Endothelial cell of umbilical vein (primary cell): ENCODE data around the gene HAP1. TPM values are rescaled to one million over a fixed set of nuclear protein-coding genes. Genes with fewer than 3 reads are reported as not detected.
"Not testable (repeated sequence)": the region's sequence is repeated elsewhere in the genome, so short reads cannot be mapped to it uniquely, and the experiment has no call there.

Experiments used
- BruUV-seq: library from RNA; stranded (reverse); fragments of 400-500 nt; replicated peaks from 2 replicates; lab custom pipeline; 2021; lab: Mats Ljungman, UMichigan
- CTCF ChIA-PET: fragments of 300-600, 350-600 bp; sonication (Branson Sonifier 250); formaldehyde crosslinking; loops from one replicate; lab custom pipeline; 2021; ENCODE audit warnings: antibody characterized with exemption, inconsistent platforms; lab: Charles Lee
- POLR2A ChIA-PET: fragments of 300-600, 350-600 bp; sonication (Branson Sonifier 250); formaldehyde crosslinking; loops from one replicate; lab custom pipeline; 2021; ENCODE audit warnings: antibody characterized with exemption, inconsistent platforms; lab: Charles Lee
- DNase-seq: peaks from one replicate; pipeline ENCODE4 v3.0.0-alpha.2; 2011; ENCODE audit warnings: low read depth, low spot score
- FAIRE-seq: peaks from 2 replicates; lab custom pipeline; 2011; peaks lifted over from hg19 to GRCh38; lab: Jason Lieb, UNC
- H2AFZ ChIP-seq: 2 replicates; pipeline ENCODE4 v1.6.0; 2012; ENCODE audit warnings: low read depth, low read length, control low read depth, inconsistent platforms
- H3K27ac ChIP-seq: 2 replicates; pipeline ENCODE4 v1.5.1; 2011; ENCODE audit warnings: low read depth, mild to moderate bottlenecking, control low read depth, low read length, moderate library complexity; ENCODE audit not compliant: insufficient read depth
- H3K27me3 ChIP-seq, 2 experiments: 2 replicates each; pipeline versions ENCODE4 v1.6.0 to v1.6.1; 2011; ENCODE audit warnings: low read length in 2 of 2, mixed read lengths in 1 of 2; ENCODE audit not compliant: control insufficient read depth in 2 of 2, insufficient read depth in 2 of 2
- H3K36me3 ChIP-seq, 2 experiments: 2 replicates in 1 of 2; 3 replicates in 1 of 2; pipeline ENCODE4 v1.5.1; 2011; ENCODE audit warnings: low read length in 2 of 2, mild to moderate bottlenecking in 1 of 2, moderate library complexity in 1 of 2; ENCODE audit not compliant: control insufficient read depth in 2 of 2, insufficient read depth in 2 of 2; ENCODE audit errors: extremely low read depth in 1 of 2
- H3K4me1 ChIP-seq: 3 replicates; pipeline ENCODE4 v1.5.1; 2011; ENCODE audit warnings: mild to moderate bottlenecking, low read length; ENCODE audit not compliant: control insufficient read depth, insufficient read depth; ENCODE audit errors: extremely low read depth
- H3K4me2 ChIP-seq: 2 replicates; pipeline ENCODE4 v1.6.1; 2011; ENCODE audit warnings: low read length, control low read depth, mixed read lengths; ENCODE audit not compliant: insufficient read depth
- H3K4me3 ChIP-seq, 3 experiments: fragments of 200-600 bp in 1 of 3; sonication (generic), shearing (Covaris generic) in 1 of 3; replicated peaks in 1 of 3; 2 replicates each; pipeline ENCODE4 v1.5.1; 2011 to 2016; ENCODE audit warnings: control low read depth in 3 of 3, low read length in 3 of 3, mild to moderate bottlenecking in 2 of 3, inconsistent platforms in 1 of 3, low read depth in 1 of 3, moderate library complexity in 1 of 3; ENCODE audit not compliant: insufficient read depth in 1 of 3
- H3K79me2 ChIP-seq: 2 replicates; pipeline ENCODE4 v1.6.0; 2012; ENCODE audit warnings: low read length, inconsistent platforms; ENCODE audit not compliant: control insufficient read depth, insufficient read depth
- H3K9ac ChIP-seq: replicated peaks from 2 replicates; pipeline ENCODE3; 2011; ENCODE audit warnings: low read length, control low read depth; ENCODE audit not compliant: insufficient read depth; ENCODE audit errors: extremely low read depth
- H3K9me1 ChIP-seq: replicated peaks from 3 replicates; pipeline ENCODE4 v1.6.0; 2011; ENCODE audit warnings: mild to moderate bottlenecking, low read length; ENCODE audit not compliant: control insufficient read depth, insufficient read depth; ENCODE audit errors: extremely low read depth
- H3K9me3 ChIP-seq: replicated peaks from 2 replicates; pipeline ENCODE4 v1.5.1; 2012; ENCODE audit warnings: low read length, inconsistent platforms; ENCODE audit not compliant: control insufficient read depth, insufficient read depth
- H4K20me1 ChIP-seq: replicated peaks from 2 replicates; pipeline ENCODE3; 2011; ENCODE audit warnings: mild to moderate bottlenecking, low read length; ENCODE audit not compliant: control insufficient read depth, insufficient read depth; ENCODE audit errors: extremely low read depth
- EZH2 ChIP-seq: IDR thresholded peaks from 2 replicates; pipeline ENCODE4 v1.6.1; 2012; ENCODE audit warnings: borderline replicate concordance, low read depth, mild to moderate bottlenecking, moderate library complexity, low read length, inconsistent platforms; ENCODE audit not compliant: severe bottlenecking
- FOS ChIP-seq: IDR thresholded peaks from 2 replicates; pipeline ENCODE4 v1.6.1; 2011; ENCODE audit warnings: mild to moderate bottlenecking, low read length, moderate library complexity, borderline replicate concordance; ENCODE audit not compliant: insufficient read depth
- GATA2 ChIP-seq: IDR thresholded peaks from 2 replicates; pipeline ENCODE4 v1.7.0; 2011; ENCODE audit warnings: low read depth, mild to moderate bottlenecking, moderate library complexity, mixed read lengths, low read length; ENCODE audit not compliant: insufficient read length, insufficient read depth
- JUN ChIP-seq: IDR thresholded peaks from 2 replicates; pipeline ENCODE4 v1.6.1; 2011; ENCODE audit warnings: borderline replicate concordance, low read depth; ENCODE audit not compliant: insufficient read length, insufficient read depth
- MYC ChIP-seq: IDR thresholded peaks from one replicate; pipeline ENCODE4 v1.6.1; 2011; ENCODE audit warnings: mild to moderate bottlenecking, low read depth, low read length
- POLR2A ChIP-seq: IDR thresholded peaks from 2 replicates; pipeline ENCODE4 v1.6.1; 2012; ENCODE audit warnings: low read depth, mild to moderate bottlenecking, control low read depth, low read length
- POLR2AphosphoS5 ChIP-seq: IDR thresholded peaks from 2 replicates; pipeline ENCODE4 v1.6.1; 2012; ENCODE audit warnings: low read depth, mild to moderate bottlenecking, control low read depth, low read length, moderate library complexity; ENCODE audit not compliant: insufficient read depth
- dilution Hi-C: fragments of 300-500 bp; cut with MboI; formaldehyde crosslinking; loops from one replicate; pipeline ENCODE4 v1.15.0; 2019; ENCODE audit warnings: low sequenced_read_pairs; ENCODE audit not compliant: extremely low pct_ligation_motif_present
- intact Hi-C: fragments of 100-400 bp; cut with micrococcal nuclease; formaldehyde crosslinking; loops from one replicate; pipeline ENCODE4 v1.10.0; 2022
- polyA plus RNA-seq, 4 experiments: library from polyadenylated mRNA; depleted of rRNA in 3 of 4; stranded (reverse) in 3 of 4; unstranded in 1 of 4; fragments of >200 nt; gene quantifications; 2 replicates each; pipeline versions ENCODE4 v1.2.1 to v1.2.3, GENCODE V29; 2011 to 2012; ENCODE audit warnings: missing spikeins in 1 of 4
- total RNA-seq: library from RNA; stranded (reverse); gene quantifications from 2 replicates; pipeline ENCODE4 v1.2.3, GENCODE V29; 2021
- TF ChIP-seq, protein P1 (sequence below): IDR thresholded peaks from 2 replicates; pipeline ENCODE4 v1.6.1; 2011; ENCODE audit not compliant: insufficient read depth, insufficient read length
- TF ChIP-seq, protein P2 (sequence below), 2 donors: IDR thresholded peaks; 1 replicate in 1 of 2; 2 replicates in 1 of 2; pipeline ENCODE4 v1.5.1; 2011; ENCODE audit warnings: low read length in 2 of 2, mild to moderate bottlenecking in 2 of 2, moderate library complexity in 2 of 2, control low read depth in 1 of 2, inconsistent platforms in 1 of 2, low read depth in 1 of 2; ENCODE audit not compliant: insufficient read depth in 1 of 2; ENCODE audit errors: extremely low read depth in 1 of 2

HAP1 gene
- total and polyA plus RNA-seq, 2 donors (not counting 3 experiments of a cell fraction or from before 2014, with no cell fraction given) = 0.07 to 0.24 TPM

- TF ChIP-seq MYC (no peak), EZH2 (no peak), POLR2A (no peak), GATA2 (no peak), POLR2AphosphoS5 (no peak), JUN (no peak), FOS (no peak)
- TF ChIP-seq, protein P1, sequence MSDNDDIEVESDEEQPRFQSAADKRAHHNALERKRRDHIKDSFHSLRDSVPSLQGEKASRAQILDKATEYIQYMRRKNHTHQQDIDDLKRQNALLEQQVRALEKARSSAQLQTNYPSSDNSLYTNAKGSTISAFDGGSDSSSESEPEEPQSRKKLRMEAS = no peak
- TF ChIP-seq, protein P2, sequence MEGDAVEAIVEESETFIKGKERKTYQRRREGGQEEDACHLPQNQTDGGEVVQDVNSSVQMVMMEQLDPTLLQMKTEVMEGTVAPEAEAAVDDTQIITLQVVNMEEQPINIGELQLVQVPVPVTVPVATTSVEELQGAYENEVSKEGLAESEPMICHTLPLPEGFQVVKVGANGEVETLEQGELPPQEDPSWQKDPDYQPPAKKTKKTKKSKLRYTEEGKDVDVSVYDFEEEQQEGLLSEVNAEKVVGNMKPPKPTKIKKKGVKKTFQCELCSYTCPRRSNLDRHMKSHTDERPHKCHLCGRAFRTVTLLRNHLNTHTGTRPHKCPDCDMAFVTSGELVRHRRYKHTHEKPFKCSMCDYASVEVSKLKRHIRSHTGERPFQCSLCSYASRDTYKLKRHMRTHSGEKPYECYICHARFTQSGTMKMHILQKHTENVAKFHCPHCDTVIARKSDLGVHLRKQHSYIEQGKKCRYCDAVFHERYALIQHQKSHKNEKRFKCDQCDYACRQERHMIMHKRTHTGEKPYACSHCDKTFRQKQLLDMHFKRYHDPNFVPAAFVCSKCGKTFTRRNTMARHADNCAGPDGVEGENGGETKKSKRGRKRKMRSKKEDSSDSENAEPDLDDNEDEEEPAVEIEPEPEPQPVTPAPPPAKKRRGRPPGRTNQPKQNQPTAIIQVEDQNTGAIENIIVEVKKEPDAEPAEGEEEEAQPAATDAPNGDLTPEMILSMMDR (IDR thresholded peaks at IDR 0.05; ENCODE audit: extremely low read depth in 1 of 2, insufficient read depth in 1 of 2, low read depth in 1 of 2, low read length in 2 of 2) = no peak
- no peaks in the 10 kb centered on the region for H3K9me1 ChIP-seq
- FAIRE-seq (no peak), DNase-seq (no peak)
- H3K27me3 ChIP-seq = no peaks in the 10 kb centered on the region
- no peak overlapping the region for H3K4me2 ChIP-seq
- intact Hi-C loops = no loop called here
- no TSS peak for BruUV-seq
- H4K20me1 ChIP-seq = no peaks in the 10 kb centered on the region
- H3K27ac ChIP-seq = no peak overlapping the region
- no peaks in the 10 kb centered on the region for H3K79me2 ChIP-seq
- H2AFZ ChIP-seq = no peak overlapping the region
- no peak overlapping the region for H3K4me3 ChIP-seq
- dilution Hi-C loops = no loop called here
- CTCF ChIA-PET = interaction anchor here (1.2 kb wide), 1 partner anchor 35 kb away, joined by 3 read pairs; no protein-coding TSS in a partner anchor
- POLR2A ChIA-PET = no interaction called here
- H3K36me3 ChIP-seq = no peaks in the 10 kb centered on the region
- H3K9ac ChIP-seq = no peak overlapping the region
- no peaks in the 10 kb centered on the region for H3K9me3 ChIP-seq
- no peaks in the 10 kb centered on the region for H3K4me1 ChIP-seq
Observed at GRCh38 chr17:41702712-41703111, 31.7 kb downstream of the HAP1 start.

- FAIRE-seq, H3K27ac ChIP-seq, H3K9ac ChIP-seq, DNase-seq, H3K27me3 ChIP-seq, H3K9me1 ChIP-seq, dilution Hi-C loops, CTCF ChIA-PET, H4K20me1 ChIP-seq, H3K79me2 ChIP-seq, H2AFZ ChIP-seq, H3K36me3 ChIP-seq, intact Hi-C loops, BruUV-seq, H3K4me2 ChIP-seq, H3K4me3 ChIP-seq, POLR2A ChIA-PET, H3K4me1 ChIP-seq, H3K9me3 ChIP-seq: not testable (repeated sequence)
Observed at GRCh38 chr17:41700843-41701242, 33.6 kb downstream of the HAP1 start.
